ENCODE results near the gene ZNF215. TPM values are rescaled to one million over a fixed set of nuclear protein-coding genes. Genes with fewer than 3 reads are reported as not detected.

The ZNF215 gene
- total RNA-seq, 1 donor from 2014 or later, result 7.0 TPM

GRCh38 chr11:6920702-6921101 lies 5.5 kb upstream of the ZNF215 start, which contains the start of gene OR2D3:
TSS of gene OR2D3 (plus strand) at chr11:6921002. CDS start at chr11:6921002, 0 bp downstream.
- TF ChIP-seq CTCF (IDR thresholded peaks at IDR 0.05; ENCODE audit: unreplicated experiment), result no peak
- peaks cover 2% of the 10 kb centered on the region for H3K27me3 Mint-ChIP-seq (ENCODE audit: unreplicated experiment)
- DNase-seq (ENCODE audit: low spot score), result no peak
- no peaks in the 10 kb centered on the region for H3K36me3 Mint-ChIP-seq (ENCODE audit: low read depth, unreplicated experiment)
- H3K27ac Mint-ChIP-seq (ENCODE audit: unreplicated experiment), result no peak within 1 kb of the TSS
- H3K9me3 Mint-ChIP-seq (ENCODE audit: unreplicated experiment), result no peaks in the 10 kb centered on the region
- H3K4me1 Mint-ChIP-seq (ENCODE audit: unreplicated experiment), result peaks cover 3% of the 10 kb centered on the region
- no peak within 1 kb of the TSS for H3K4me3 Mint-ChIP-seq (ENCODE audit: unreplicated experiment)

GRCh38 chr11:6925007-6925577 lies 1.1 kb upstream of the ZNF215 start:
- Mint-ChIP-seq H3K36me3 (ENCODE audit: low read depth, unreplicated experiment) (no peaks in the 10 kb centered on the region), H3K27me3 (ENCODE audit: unreplicated experiment) (peaks cover 3% of the 10 kb centered on the region), H3K4me3 (ENCODE audit: unreplicated experiment) (peak overlapping the region; percentile 94), H3K4me1 (ENCODE audit: unreplicated experiment) (peaks cover 25% of the 10 kb centered on the region), H3K9me3 (ENCODE audit: unreplicated experiment) (no peaks in the 10 kb centered on the region), H3K27ac (ENCODE audit: unreplicated experiment) (peak overlapping the region; percentile 88)
- TF ChIP-seq CTCF (IDR thresholded peaks at IDR 0.05; ENCODE audit: unreplicated experiment), result no peak
- DNase-seq (ENCODE audit: low spot score), result no peak

- Mint-ChIP-seq H3K36me3 (ENCODE audit: low read depth, unreplicated experiment) (no peaks in the 10 kb centered on the region), H3K27me3 (ENCODE audit: unreplicated experiment) (peaks cover 3% of the 10 kb centered on the region), H3K27ac (ENCODE audit: unreplicated experiment) (peak overlapping the region; percentile 88), H3K4me1 (ENCODE audit: unreplicated experiment) (peaks cover 28% of the 10 kb centered on the region), H3K9me3 (ENCODE audit: unreplicated experiment) (no peaks in the 10 kb centered on the region), H3K4me3 (ENCODE audit: unreplicated experiment) (peak overlapping the region; percentile 94)
- peak; percentile 11 for DNase-seq (ENCODE audit: low spot score)
- no peak for TF ChIP-seq CTCF (IDR thresholded peaks at IDR 0.05; ENCODE audit: unreplicated experiment)
Measured at GRCh38 chr11:6925636-6926207, 504 bp upstream of the ZNF215 start.

GRCh38 chr11:6927030-6927617 lies 898 bp downstream of the ZNF215 start:
- H3K27me3 Mint-ChIP-seq (ENCODE audit: unreplicated experiment), result peaks cover 3% of the 10 kb centered on the region
- no peak for DNase-seq (ENCODE audit: low spot score)
- peak overlapping the region; percentile 88 for H3K27ac Mint-ChIP-seq (ENCODE audit: unreplicated experiment)
- H3K4me1 Mint-ChIP-seq (ENCODE audit: unreplicated experiment), result peaks cover 28% of the 10 kb centered on the region
- H3K4me3 Mint-ChIP-seq (ENCODE audit: unreplicated experiment), result peak overlapping the region; percentile 94
- TF ChIP-seq CTCF (IDR thresholded peaks at IDR 0.05; ENCODE audit: unreplicated experiment), result no peak
- no peaks in the 10 kb centered on the region for H3K36me3 Mint-ChIP-seq (ENCODE audit: low read depth, unreplicated experiment)
- H3K9me3 Mint-ChIP-seq (ENCODE audit: unreplicated experiment), result no peaks in the 10 kb centered on the region

GRCh38 chr11:6928916-6929315 lies 2.7 kb downstream of the ZNF215 start:
- Mint-ChIP-seq H3K4me1 (ENCODE audit: unreplicated experiment) (peaks cover 28% of the 10 kb centered on the region), H3K36me3 (ENCODE audit: low read depth, unreplicated experiment) (no peaks in the 10 kb centered on the region), H3K27me3 (ENCODE audit: unreplicated experiment) (peaks cover 3% of the 10 kb centered on the region), H3K9me3 (ENCODE audit: unreplicated experiment) (no peaks in the 10 kb centered on the region), H3K4me3 (ENCODE audit: unreplicated experiment) (no peak overlapping the region), H3K27ac (ENCODE audit: unreplicated experiment) (no peak overlapping the region)
- DNase-seq (ENCODE audit: low spot score), result no peak
- no peak for TF ChIP-seq CTCF (IDR thresholded peaks at IDR 0.05; ENCODE audit: unreplicated experiment)
